Mammary epithelial cell (primary cell): ENCODE results near the gene ALDH4A1.

Source experiments
- CTCF ChIP-seq, 2 donors: IDR thresholded peaks in 1 of 2; conservative IDR thresholded peaks in 1 of 2; 2 replicates each; pipeline ENCODE4 v1.5.1; 2011 to 2012; ENCODE audit warnings: inconsistent platforms in 2 of 2, low read length in 2 of 2, mild to moderate bottlenecking in 2 of 2, control low read depth in 1 of 2, low read depth in 1 of 2; ENCODE audit not compliant: insufficient read depth in 1 of 2; ENCODE audit errors: extremely low read depth in 1 of 2
- EZH2 ChIP-seq: IDR thresholded peaks from 2 replicates; pipeline ENCODE4 v1.6.1; 2012; ENCODE audit warnings: low read length, inconsistent platforms, borderline replicate concordance

GRCh38 chr1:18868354-18868753 lies 34.0 kb downstream of the ALDH4A1 start:
- no peak for TF ChIP-seq CTCF (conservative IDR thresholded peaks at IDR 0.05 in 1 of 2, IDR thresholded peaks at IDR 0.05 in 1 of 2; ENCODE audit: extremely low read depth in 1 of 2, insufficient read depth in 1 of 2, low read depth in 1 of 2, low read length in 2 of 2)
- TF ChIP-seq EZH2 = no peak
